HL-60 (cell line): ENCODE measurements around the gene FOXL3.
"Not testable (repeated sequence)": the region's sequence is repeated elsewhere in the genome, so short reads cannot be mapped to it uniquely, and the experiment has no call there.

ENCODE experiments used
- POLR2AphosphoS5 ChIP-seq: IDR thresholded peaks from 2 replicates; pipeline ENCODE4 v1.6.1; 2012; ENCODE audit warnings: low read depth
- TF ChIP-seq, protein P1 (sequence below): IDR thresholded peaks from one replicate; pipeline ENCODE4 v1.5.1; 2011; ENCODE audit warnings: low read length, control low read depth, inconsistent platforms; ENCODE audit not compliant: insufficient read depth

DNA sequence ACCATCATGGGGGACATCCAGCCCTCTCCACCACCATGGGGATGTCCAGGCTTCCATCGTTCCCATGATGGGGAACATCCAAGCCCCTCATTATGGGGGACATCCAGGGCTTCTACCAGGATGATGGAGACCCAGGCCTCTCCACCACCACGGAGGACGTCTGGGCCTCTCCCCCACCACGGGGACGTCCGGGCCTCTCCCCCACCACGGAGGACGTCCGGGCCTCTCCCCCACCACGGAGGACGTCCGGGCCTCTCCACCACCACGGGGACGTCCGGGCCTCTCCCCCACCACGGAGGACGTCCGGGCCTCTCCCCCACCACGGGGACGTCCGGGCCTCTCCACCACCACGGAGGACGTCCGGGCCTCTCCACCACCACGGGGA, 46.2 kb downstream of the FOXL3 start:
- TF ChIP-seq, protein P1, sequence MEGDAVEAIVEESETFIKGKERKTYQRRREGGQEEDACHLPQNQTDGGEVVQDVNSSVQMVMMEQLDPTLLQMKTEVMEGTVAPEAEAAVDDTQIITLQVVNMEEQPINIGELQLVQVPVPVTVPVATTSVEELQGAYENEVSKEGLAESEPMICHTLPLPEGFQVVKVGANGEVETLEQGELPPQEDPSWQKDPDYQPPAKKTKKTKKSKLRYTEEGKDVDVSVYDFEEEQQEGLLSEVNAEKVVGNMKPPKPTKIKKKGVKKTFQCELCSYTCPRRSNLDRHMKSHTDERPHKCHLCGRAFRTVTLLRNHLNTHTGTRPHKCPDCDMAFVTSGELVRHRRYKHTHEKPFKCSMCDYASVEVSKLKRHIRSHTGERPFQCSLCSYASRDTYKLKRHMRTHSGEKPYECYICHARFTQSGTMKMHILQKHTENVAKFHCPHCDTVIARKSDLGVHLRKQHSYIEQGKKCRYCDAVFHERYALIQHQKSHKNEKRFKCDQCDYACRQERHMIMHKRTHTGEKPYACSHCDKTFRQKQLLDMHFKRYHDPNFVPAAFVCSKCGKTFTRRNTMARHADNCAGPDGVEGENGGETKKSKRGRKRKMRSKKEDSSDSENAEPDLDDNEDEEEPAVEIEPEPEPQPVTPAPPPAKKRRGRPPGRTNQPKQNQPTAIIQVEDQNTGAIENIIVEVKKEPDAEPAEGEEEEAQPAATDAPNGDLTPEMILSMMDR, result not testable (repeated sequence)
- not testable (repeated sequence) for TF ChIP-seq POLR2AphosphoS5
